ENCODE data around the gene PLK1.
"Not testable (repeated sequence)": the region's sequence is repeated elsewhere in the genome, so short reads cannot be mapped to it uniquely, and the experiment has no call there.

PLK1 gene

GRCh38 chr16:23711785-23712184, 33.1 kb downstream of the PLK1 start:
- no peak for DNase-seq

- no peak for DNase-seq
These were observed 34.3 kb downstream of the PLK1 start, which contains the start of gene ERN2 for GRCh38 chr16:23712976-23713375. TSS of gene ERN2 (minus strand) at chr16:23713222. CDS start at chr16:23713187, 35 bp downstream.

- no peak for DNase-seq
These were observed 37.8 kb downstream of the PLK1 start for GRCh38 chr16:23716484-23716883.

- DNase-seq, result not testable (repeated sequence)
These were observed 44.0 kb downstream of the PLK1 start for GRCh38 chr16:23722613-23723240.

GRCh38 chr16:23724096-23724784, 45.6 kb downstream of the PLK1 start:
- no peak for DNase-seq

- DNase-seq, result no peak
These were observed 46.1 kb downstream of the PLK1 start for GRCh38 chr16:23724785-23725131.

- DNase-seq, result no peak
These were observed 48.0 kb downstream of the PLK1 start for GRCh38 chr16:23726710-23727109.

- no peak for DNase-seq
These were observed 49.4 kb downstream of the PLK1 start for GRCh38 chr16:23728112-23728477.

- DNase-seq, result no peak
These were observed 51.1 kb downstream of the PLK1 start for GRCh38 chr16:23729503-23730424.

GRCh38 chr16:23734176-23734893, 55.6 kb downstream of the PLK1 start:
- no peak for DNase-seq

- DNase-seq, result not testable (repeated sequence)
These were observed 58.8 kb downstream of the PLK1 start for GRCh38 chr16:23737423-23738028.

GRCh38 chr16:23739516-23739915, 60.8 kb downstream of the PLK1 start:
- DNase-seq, result no peak

Measured in kidney glomerular epithelial cell (primary cell).